ENCODE results near the gene MARCHF9. TPM values are rescaled to one million over a fixed set of nuclear protein-coding genes. Genes with fewer than 3 reads are reported as not detected.
A peak's percentile ranks its signal among the peaks of the same experiment; 100 is the strongest.

The MARCHF9 gene
- total RNA-seq, 1 donor from 2014 or later, result 21.8 TPM

DNA sequence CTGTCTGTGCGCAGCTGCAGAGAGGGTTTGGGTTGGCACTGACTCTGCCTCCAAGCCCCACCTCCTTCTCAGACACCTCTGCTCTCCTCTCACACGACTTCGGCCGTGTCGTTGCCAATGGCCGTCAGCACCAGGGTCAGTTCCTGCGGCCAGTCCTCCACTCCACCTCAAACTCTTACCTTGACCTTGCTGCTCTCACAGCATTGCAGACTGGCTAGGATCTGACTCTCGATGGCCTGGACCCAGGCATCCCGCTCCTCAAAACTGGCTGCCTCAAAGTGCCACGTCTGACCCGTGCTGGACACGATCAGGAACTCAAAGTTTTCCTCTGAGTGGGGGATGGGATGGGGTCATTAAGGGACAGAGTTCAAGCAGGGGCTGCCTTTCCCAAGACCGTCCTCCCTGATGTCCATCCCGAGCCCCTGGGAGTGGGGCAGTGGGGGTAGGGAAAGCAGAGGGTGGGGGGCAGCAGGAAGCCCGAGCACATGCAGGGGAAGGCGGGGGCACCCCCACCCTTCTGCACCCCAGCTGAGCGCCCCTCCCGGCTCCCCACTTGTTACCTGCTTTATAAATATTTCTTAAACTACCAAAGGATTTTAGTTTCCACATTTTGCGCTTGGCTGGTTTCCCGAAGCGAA, 27.0 kb upstream of the MARCHF9 start:
- intact Hi-C loops (cut with micrococcal nuclease), result no loop called here
- Mint-ChIP-seq H3K27me3 (ENCODE audit: insufficient read depth) (no peaks in the 10 kb centered on the region), H3K9me3 (no peaks in the 10 kb centered on the region), H3K4me1 (ENCODE audit: low read depth) (no peaks in the 10 kb centered on the region), H3K36me3 (ENCODE audit: low read depth) (peaks cover 42% of the 10 kb centered on the region), H3K4me3 (no peak overlapping the region), H3K27ac (no peak overlapping the region)
- DNase-seq (ENCODE audit: low spot score), result no peak

DNA sequence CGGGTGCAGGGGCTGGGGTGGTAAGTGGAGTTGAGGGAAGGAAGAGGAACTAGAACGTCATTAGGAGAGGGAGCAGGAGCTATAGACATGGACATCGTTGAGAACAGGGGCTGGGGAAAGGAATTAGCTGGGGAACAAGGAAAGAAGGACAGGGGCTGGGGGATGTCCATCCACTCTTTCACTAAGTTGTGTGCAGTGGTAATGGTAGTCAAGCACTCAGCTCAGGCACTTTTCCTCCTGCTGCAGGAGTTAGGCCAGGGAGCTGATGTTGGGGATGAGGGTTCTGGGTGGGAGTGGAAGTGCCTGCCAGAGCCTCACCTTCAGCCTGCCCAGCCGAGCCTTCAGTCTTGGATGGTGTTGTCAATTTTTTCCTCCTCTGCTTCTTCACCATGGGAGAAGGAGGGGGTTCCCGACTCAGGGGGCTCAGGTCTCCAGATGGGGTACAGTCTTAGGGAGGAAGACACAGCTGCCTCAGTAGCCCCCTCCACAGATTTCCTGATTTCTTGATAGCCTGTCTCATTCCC, 25.5 kb upstream of the MARCHF9 start:
- H3K36me3 Mint-ChIP-seq (ENCODE audit: low read depth), result peaks cover 41% of the 10 kb centered on the region
- peak overlapping the region; percentile 8 for H3K27ac Mint-ChIP-seq
- intact Hi-C loops (cut with micrococcal nuclease), result no loop called here
- no peak for DNase-seq (ENCODE audit: low spot score)
- no peak overlapping the region for H3K4me3 Mint-ChIP-seq
- H3K9me3 Mint-ChIP-seq, result no peaks in the 10 kb centered on the region
- no peaks in the 10 kb centered on the region for H3K4me1 Mint-ChIP-seq (ENCODE audit: low read depth)
- no peaks in the 10 kb centered on the region for H3K27me3 Mint-ChIP-seq (ENCODE audit: insufficient read depth)

GRCh38 chr12:57730336-57731067, 24.4 kb upstream of the MARCHF9 start:
- Mint-ChIP-seq H3K36me3 (ENCODE audit: low read depth) (peaks cover 44% of the 10 kb centered on the region), H3K27ac (no peak overlapping the region), H3K27me3 (ENCODE audit: insufficient read depth) (no peaks in the 10 kb centered on the region), H3K4me3 (no peak overlapping the region), H3K4me1 (ENCODE audit: low read depth) (no peaks in the 10 kb centered on the region), H3K9me3 (no peaks in the 10 kb centered on the region)
- intact Hi-C loops (cut with micrococcal nuclease), result no loop called here
- no peak for DNase-seq (ENCODE audit: low spot score)

DNA sequence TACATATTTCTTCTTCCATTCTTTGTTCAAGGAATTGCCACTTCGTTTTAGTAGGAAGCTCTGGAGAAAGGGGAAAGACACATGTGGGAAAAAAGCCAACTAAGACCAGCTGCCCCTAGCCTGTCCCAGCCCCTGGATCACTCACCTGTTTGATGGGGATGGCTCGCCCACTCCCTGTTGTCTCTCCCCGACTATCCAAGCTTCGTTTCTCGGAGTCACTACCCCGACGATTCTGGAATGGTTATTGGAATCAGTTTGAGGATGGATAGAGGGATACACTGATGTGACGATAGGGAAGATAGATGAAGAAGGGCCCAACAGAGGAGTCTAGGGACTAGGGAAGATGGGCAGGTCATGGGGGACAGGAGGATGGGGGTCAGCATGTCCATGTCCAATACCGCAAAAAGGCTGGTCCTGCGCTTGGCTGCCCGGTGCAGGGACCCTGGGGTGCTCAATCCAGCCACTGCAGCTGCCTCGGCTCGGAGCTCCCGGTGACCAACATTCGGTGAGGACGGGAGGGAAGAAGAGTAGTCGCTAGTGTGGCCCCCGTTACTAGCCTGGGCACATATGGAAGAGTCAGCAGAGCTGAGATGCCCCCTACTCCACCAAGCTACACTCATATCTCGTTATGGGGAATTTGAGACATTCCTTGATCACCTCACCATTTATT, 23.4 kb upstream of the MARCHF9 start:
- H3K27ac Mint-ChIP-seq, result no peak overlapping the region
- intact Hi-C loops (cut with micrococcal nuclease), result no loop called here
- H3K36me3 Mint-ChIP-seq (ENCODE audit: low read depth), result peaks cover 44% of the 10 kb centered on the region
- no peak overlapping the region for H3K4me3 Mint-ChIP-seq
- no peak for DNase-seq (ENCODE audit: low spot score)
- no peaks in the 10 kb centered on the region for H3K27me3 Mint-ChIP-seq (ENCODE audit: insufficient read depth)
- no peaks in the 10 kb centered on the region for H3K9me3 Mint-ChIP-seq
- H3K4me1 Mint-ChIP-seq (ENCODE audit: low read depth), result no peaks in the 10 kb centered on the region

DNA sequence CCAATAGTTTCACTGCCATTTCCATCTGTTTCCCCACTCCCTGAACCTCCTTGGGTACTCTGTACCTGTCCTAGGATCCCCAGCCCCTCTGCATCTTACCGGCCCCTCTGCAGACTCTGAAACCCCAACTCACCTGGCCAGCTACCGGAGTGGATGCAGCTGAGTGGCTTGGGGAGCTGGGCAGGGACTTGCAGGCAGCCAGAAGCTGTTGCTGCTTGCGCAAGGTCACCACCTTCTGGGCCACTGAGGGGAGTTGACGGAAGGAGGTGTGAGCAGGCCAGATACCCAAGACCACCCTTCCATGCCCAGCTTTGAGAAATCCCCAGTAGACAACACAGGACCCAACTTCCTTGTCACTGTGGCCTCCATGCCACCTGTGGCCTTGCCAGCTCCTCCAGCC, 22.6 kb upstream of the MARCHF9 start:
- Mint-ChIP-seq H3K27ac (no peak overlapping the region), H3K36me3 (ENCODE audit: low read depth) (peaks cover 47% of the 10 kb centered on the region), H3K4me3 (no peak overlapping the region), H3K4me1 (ENCODE audit: low read depth) (no peaks in the 10 kb centered on the region), H3K9me3 (no peaks in the 10 kb centered on the region), H3K27me3 (ENCODE audit: insufficient read depth) (no peaks in the 10 kb centered on the region)
- no peak for DNase-seq (ENCODE audit: low spot score)
- intact Hi-C loops (cut with micrococcal nuclease), result no loop called here

DNA sequence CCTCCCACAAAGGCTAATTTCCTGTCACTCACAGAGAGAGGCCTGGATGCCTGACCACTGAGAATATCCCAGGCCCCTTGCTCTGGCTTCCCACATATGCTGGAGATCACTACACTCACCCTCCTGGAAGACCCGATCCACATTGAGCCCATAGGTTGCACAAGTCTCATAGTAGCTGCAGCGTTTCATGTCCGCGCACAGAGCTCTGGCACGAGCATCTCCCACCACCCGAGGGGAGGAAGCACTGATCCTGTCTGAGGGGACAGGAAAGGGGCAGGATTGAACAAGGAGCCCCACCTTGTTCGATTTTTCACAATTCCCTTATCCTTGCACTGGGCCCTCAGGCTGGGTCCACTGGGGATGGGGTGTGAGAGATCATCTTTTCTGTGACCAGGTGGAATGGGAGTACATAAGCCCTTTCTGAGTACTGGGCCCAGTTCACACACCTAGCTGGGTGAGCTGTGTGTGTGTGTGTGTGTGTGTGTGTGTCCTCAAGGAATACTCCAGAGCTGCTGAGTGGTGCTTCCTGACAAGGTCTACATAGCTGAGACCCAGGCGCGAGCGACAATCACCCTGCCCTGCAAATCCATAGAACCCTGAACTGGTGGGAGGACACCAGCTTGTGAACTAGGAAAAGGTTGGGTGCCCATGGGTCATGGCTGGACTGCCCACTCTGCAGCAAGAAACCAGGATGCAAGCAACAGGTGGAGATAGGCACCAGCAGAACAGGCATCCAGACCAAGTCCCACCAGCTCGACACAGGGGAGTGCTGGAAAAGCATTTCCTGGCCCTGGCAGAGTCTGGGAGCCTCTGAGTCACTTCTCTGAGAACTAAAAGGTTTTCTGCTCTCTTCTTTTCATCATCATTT, 21.9 kb upstream of the MARCHF9 start:
- Mint-ChIP-seq H3K4me3 (no peak overlapping the region), H3K4me1 (ENCODE audit: low read depth) (no peaks in the 10 kb centered on the region), H3K36me3 (ENCODE audit: low read depth) (peaks cover 43% of the 10 kb centered on the region), H3K27ac (peak overlapping the region; percentile 46), H3K9me3 (no peaks in the 10 kb centered on the region), H3K27me3 (ENCODE audit: insufficient read depth) (no peaks in the 10 kb centered on the region)
- DNase-seq (ENCODE audit: low spot score), result no peak
- intact Hi-C loops (cut with micrococcal nuclease), result no loop called here

GRCh38 chr12:57733928-57734327, 21.0 kb upstream of the MARCHF9 start:
- H3K27me3 Mint-ChIP-seq (ENCODE audit: insufficient read depth), result no peaks in the 10 kb centered on the region

GRCh38 chr12:57734591-57734990, 20.3 kb upstream of the MARCHF9 start:
- DNase-seq (ENCODE audit: low spot score), result no peak
- H3K4me1 Mint-ChIP-seq (ENCODE audit: low read depth), result peaks cover 6% of the 10 kb centered on the region
- peaks cover 41% of the 10 kb centered on the region for H3K36me3 Mint-ChIP-seq (ENCODE audit: low read depth)
- no peaks in the 10 kb centered on the region for H3K9me3 Mint-ChIP-seq
- no peak overlapping the region for H3K27ac Mint-ChIP-seq
- H3K4me3 Mint-ChIP-seq, result no peak overlapping the region
- intact Hi-C loops (cut with micrococcal nuclease), result no loop called here
- no peaks in the 10 kb centered on the region for H3K27me3 Mint-ChIP-seq (ENCODE audit: insufficient read depth)

More at GRCh38 chr12:57733928-57734327, 21.0 kb upstream of the MARCHF9 start:
- H3K27ac Mint-ChIP-seq, result no peak overlapping the region
- H3K4me3 Mint-ChIP-seq, result no peak overlapping the region
- H3K9me3 Mint-ChIP-seq, result no peaks in the 10 kb centered on the region
- H3K4me1 Mint-ChIP-seq (ENCODE audit: low read depth), result no peaks in the 10 kb centered on the region
- no peak for DNase-seq (ENCODE audit: low spot score)
- peaks cover 38% of the 10 kb centered on the region for H3K36me3 Mint-ChIP-seq (ENCODE audit: low read depth)
- intact Hi-C loops (cut with micrococcal nuclease), result no loop called here

- Mint-ChIP-seq H3K27ac (peak overlapping the region; percentile 30), H3K36me3 (ENCODE audit: low read depth) (peaks cover 39% of the 10 kb centered on the region), H3K4me3 (no peak overlapping the region), H3K9me3 (no peaks in the 10 kb centered on the region), H3K4me1 (ENCODE audit: low read depth) (peaks cover 11% of the 10 kb centered on the region), H3K27me3 (ENCODE audit: insufficient read depth) (no peaks in the 10 kb centered on the region)
- intact Hi-C loops (cut with micrococcal nuclease), result no loop called here
- no peak for DNase-seq (ENCODE audit: low spot score)
Measured at GRCh38 chr12:57735198-57735855, 19.6 kb upstream of the MARCHF9 start.

GRCh38 chr12:57735952-57736740, 18.8 kb upstream of the MARCHF9 start:
- Mint-ChIP-seq H3K4me1 (ENCODE audit: low read depth) (peaks cover 19% of the 10 kb centered on the region), H3K4me3 (no peak overlapping the region), H3K27ac (peak overlapping the region; percentile 47), H3K36me3 (ENCODE audit: low read depth) (peaks cover 34% of the 10 kb centered on the region), H3K27me3 (ENCODE audit: insufficient read depth) (no peaks in the 10 kb centered on the region), H3K9me3 (no peaks in the 10 kb centered on the region)
- no peak for DNase-seq (ENCODE audit: low spot score)
- intact Hi-C loops (cut with micrococcal nuclease), result no loop called here

DNA sequence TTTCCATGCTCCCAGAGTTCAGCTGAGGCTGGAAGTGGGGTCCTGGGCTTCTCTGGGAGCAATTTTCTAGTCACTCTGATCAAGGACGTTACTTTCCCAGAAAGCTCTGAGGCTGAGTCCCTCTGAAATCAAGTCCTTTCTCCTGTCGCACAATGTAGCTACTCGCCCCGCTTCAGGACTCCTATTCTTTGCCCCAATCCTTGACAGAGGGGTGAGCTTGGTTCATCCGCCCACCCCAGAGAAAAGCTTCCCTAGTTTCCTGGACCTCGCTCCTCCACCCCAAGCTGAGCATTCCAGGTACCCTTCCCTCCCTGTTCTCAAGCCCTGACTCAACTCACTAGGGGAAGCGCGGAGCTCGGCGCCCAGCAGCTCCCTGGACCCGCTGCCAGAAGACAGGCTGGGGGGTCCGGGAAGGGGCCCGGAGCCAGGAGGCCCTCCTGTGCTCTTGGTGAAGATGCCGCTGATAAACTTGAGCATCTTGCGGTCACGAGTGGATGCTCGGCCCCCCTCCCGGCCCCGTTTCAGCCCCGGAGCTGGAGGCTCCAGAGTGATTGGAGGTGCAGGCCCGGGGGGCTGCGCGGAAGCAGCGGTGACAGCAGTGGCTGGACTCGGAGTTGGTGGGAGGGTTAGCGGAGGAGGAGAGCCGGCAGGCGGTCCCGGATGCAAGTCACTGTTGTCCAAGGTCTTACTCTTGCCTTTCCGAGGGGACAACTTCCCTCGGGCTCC, 18.0 kb upstream of the MARCHF9 start:
- H3K9me3 Mint-ChIP-seq, result no peaks in the 10 kb centered on the region
- no peak overlapping the region for H3K27ac Mint-ChIP-seq
- DNase-seq (ENCODE audit: low spot score), result no peak
- H3K36me3 Mint-ChIP-seq (ENCODE audit: low read depth), result peaks cover 27% of the 10 kb centered on the region
- intact Hi-C loops (cut with micrococcal nuclease), result no loop called here
- H3K4me1 Mint-ChIP-seq (ENCODE audit: low read depth), result peaks cover 24% of the 10 kb centered on the region
- H3K4me3 Mint-ChIP-seq, result no peak overlapping the region
- H3K27me3 Mint-ChIP-seq (ENCODE audit: insufficient read depth), result no peaks in the 10 kb centered on the region
